GM12892 (cell line): ENCODE measurements around the gene DHX32.
"Not testable (repeated sequence)": the region's sequence is repeated elsewhere in the genome, so short reads cannot be mapped to it uniquely, and the experiment has no call there.

ENCODE experiments used
- DNase-seq: peaks from one replicate; pipeline ENCODE4 v3.0.0; 2011; ENCODE audit not compliant: insufficient read length
- FAIRE-seq: peaks from 2 replicates; lab custom pipeline; 2011; peaks lifted over from hg19 to GRCh38; lab: Jason Lieb, UNC
- POLR2A ChIP-seq: IDR thresholded peaks from 2 replicates; pipeline ENCODE4 v1.6.1; 2011; ENCODE audit warnings: low read depth, low read length, control low read depth
- POLR2AphosphoS5 ChIP-seq: IDR thresholded peaks from 2 replicates; pipeline ENCODE4 v1.6.1; 2011; ENCODE audit warnings: low read depth, low read length, control low read depth
- TAF1 ChIP-seq: IDR thresholded peaks from 2 replicates; pipeline ENCODE4 v1.6.1; 2011; ENCODE audit warnings: low read depth, mild to moderate bottlenecking, control low read depth, low read length, borderline replicate concordance

Gene DHX32

GRCh38 chr10:125911145-125911544 lies 30.1 kb upstream of the DHX32 start:
- DNase-seq (no peak), FAIRE-seq (no peak)
- TF ChIP-seq TAF1 (no peak), POLR2AphosphoS5 (no peak), POLR2A (no peak)

GRCh38 chr10:125909491-125909890 lies 28.4 kb upstream of the DHX32 start:
- DNase-seq, FAIRE-seq: not testable (repeated sequence)

- FAIRE-seq, DNase-seq: not testable (repeated sequence)
Measured at GRCh38 chr10:125908813-125909212, 27.7 kb upstream of the DHX32 start.

GRCh38 chr10:125907598-125907997 lies 26.5 kb upstream of the DHX32 start:
- DNase-seq, FAIRE-seq: not testable (repeated sequence)

GRCh38 chr10:125905069-125905994 lies 24.2 kb upstream of the DHX32 start:
- FAIRE-seq, DNase-seq: not testable (repeated sequence)

- FAIRE-seq, DNase-seq: not testable (repeated sequence)
Measured at GRCh38 chr10:125903135-125903640, 22.1 kb upstream of the DHX32 start.

- not testable (repeated sequence) for FAIRE-seq, DNase-seq
Measured at GRCh38 chr10:125900963-125901362, 19.9 kb upstream of the DHX32 start.

- not testable (repeated sequence) for DNase-seq, FAIRE-seq
Measured at GRCh38 chr10:125897317-125897716, 16.2 kb upstream of the DHX32 start.

GRCh38 chr10:125896088-125896934 lies 15.2 kb upstream of the DHX32 start, which contains the start of gene FANK1:
Gene FANK1 (plus strand): TSS chr10:125896564. CDS start chr10:125896643, 79 bp downstream.
- peak; percentile 58 for DNase-seq
- FAIRE-seq = not testable (repeated sequence)

- DNase-seq = peak; percentile 25
- FAIRE-seq = not testable (repeated sequence)
Measured at GRCh38 chr10:125895130-125896087, 14.3 kb upstream of the DHX32 start.

- not testable (repeated sequence) for FAIRE-seq, DNase-seq
Measured at GRCh38 chr10:125894176-125894575, 13.1 kb upstream of the DHX32 start.

- DNase-seq, FAIRE-seq: not testable (repeated sequence)
Measured at GRCh38 chr10:125892402-125892801, 11.3 kb upstream of the DHX32 start.

GRCh38 chr10:125889441-125889840 lies 8.3 kb upstream of the DHX32 start:
- not testable (repeated sequence) for FAIRE-seq

More at GRCh38 chr10:125889441-125889840, 8.3 kb upstream of the DHX32 start:
- DNase-seq = not testable (repeated sequence)
